SK-N-SH (cell line): ENCODE data around the gene CCDC54. TPM values are rescaled to one million over a fixed set of nuclear protein-coding genes. Genes with fewer than 3 reads are reported as not detected.

ENCODE experiments used
- CTCF ChIA-PET: fragments of 300-600, 350-600 bp; formaldehyde crosslinking; extraction: SDS; loops from one replicate; lab custom pipeline; 2021; lab: Yijun Ruan, JAX
- POLR2A ChIA-PET: fragments of 350-600 bp; sonication (Branson Sonifier 250); formaldehyde crosslinking; extraction: SDS; loops from one replicate; lab custom pipeline; 2020; ENCODE audit warnings: antibody characterized with exemption, inconsistent platforms; lab: Yijun Ruan, JAX
- DNase-seq: peaks from one replicate; pipeline ENCODE4 v3.0.0; 2012
- H2AFZ ChIP-seq: fragments of 200-600 bp; sonication (generic); 2 replicates; pipeline ENCODE4 v1.8.1; 2016; ENCODE audit warnings: antibody characterized with exemption, mild to moderate bottlenecking, low read depth
- H3F3A ChIP-seq: fragments of 200-600 bp; sonication (generic); replicated peaks from 2 replicates; pipeline ENCODE3; 2016; ENCODE audit warnings: antibody characterized with exemption, mild to moderate bottlenecking; ENCODE audit not compliant: insufficient read depth
- H3K27ac ChIP-seq, 2 experiments: fragments of 200-500 bp in 1 of 2; fragments of 200-600 bp in 1 of 2; sonication (Bioruptor generic) in 1 of 2; sonication (generic), shearing (Covaris generic) in 1 of 2; 2 replicates each; pipeline versions ENCODE4 v1.5.1 to v1.6.1; 2014 to 2016; ENCODE audit warnings: low read depth in 2 of 2, inconsistent platforms in 1 of 2, low read length in 1 of 2, mild to moderate bottlenecking in 1 of 2, mixed read lengths in 1 of 2
- H3K27me3 ChIP-seq: fragments of 200-600 bp; sonication (generic), shearing (Covaris generic); 2 replicates; pipeline ENCODE4 v1.6.1; 2016; ENCODE audit warnings: mixed run types; ENCODE audit not compliant: insufficient read depth
- H3K36me3 ChIP-seq, 2 experiments: fragments of 200-500 bp in 1 of 2; fragments of 200-600 bp in 1 of 2; sonication (Bioruptor generic) in 1 of 2; sonication (generic) in 1 of 2; replicated peaks in 1 of 2; 2 replicates each; pipeline versions ENCODE3 to v1.5.1; 2014 to 2016; ENCODE audit warnings: low read length in 1 of 2, mild to moderate bottlenecking in 1 of 2; ENCODE audit not compliant: insufficient read depth in 2 of 2, control insufficient read depth in 1 of 2
- H3K4me1 ChIP-seq, 2 experiments: fragments of 200-500 bp in 1 of 2; fragments of 200-600 bp in 1 of 2; sonication (Bioruptor generic) in 1 of 2; sonication (generic), shearing (Covaris generic) in 1 of 2; 2 replicates each; pipeline versions ENCODE4 v1.5.1 to v1.6.1; 2014 to 2016; ENCODE audit warnings: low read depth in 1 of 2, low read length in 1 of 2, mixed run types in 1 of 2; ENCODE audit not compliant: insufficient read depth in 2 of 2, control insufficient read depth in 1 of 2
- H3K4me2 ChIP-seq: fragments of 200-600 bp; sonication (generic), shearing (Covaris generic); 2 replicates; pipeline ENCODE4 v1.6.1; 2017; ENCODE audit warnings: mixed run types
- H3K4me3 ChIP-seq, 2 experiments: fragments of 200-500 bp in 1 of 2; fragments of 200-600 bp in 1 of 2; sonication (Bioruptor generic) in 1 of 2; sonication (generic), shearing (Covaris generic) in 1 of 2; 2 replicates each; pipeline versions ENCODE4 v1.5.1 to v1.8.1; 2014 to 2016; ENCODE audit warnings: low read depth in 2 of 2, inconsistent platforms in 1 of 2, low read length in 1 of 2, mild to moderate bottlenecking in 1 of 2, mixed read lengths in 1 of 2, moderate library complexity in 1 of 2
- H3K79me2 ChIP-seq: fragments of 200-600 bp; sonication (generic); 2 replicates; pipeline ENCODE4 v1.8.1; 2017; ENCODE audit warnings: mild to moderate bottlenecking; ENCODE audit not compliant: insufficient read depth
- H3K9ac ChIP-seq: fragments of 200-600 bp; sonication (generic); 2 replicates; pipeline ENCODE4 v1.6.1; 2017; ENCODE audit warnings: mixed run types
- H3K9me2 ChIP-seq: fragments of 200-600 bp; sonication (generic); 2 replicates; pipeline ENCODE4 v1.6.1; 2017; ENCODE audit warnings: mixed run types
- H3K9me3 ChIP-seq: fragments of 200-600 bp; sonication (generic); 2 replicates; pipeline ENCODE4 v1.6.1; 2017; ENCODE audit warnings: mixed run types, mild to moderate bottlenecking, moderate library complexity
- H4K20me1 ChIP-seq: fragments of 200-600 bp; sonication (generic); 2 replicates; pipeline ENCODE4 v1.6.1; 2017; ENCODE audit warnings: mild to moderate bottlenecking, mixed run types; ENCODE audit not compliant: insufficient read depth
- CHD2 ChIP-seq: fragments of 150-350 bp; IDR thresholded peaks from 2 replicates; pipeline ENCODE4 v1.6.1; 2018; ENCODE audit warnings: low read length; ENCODE audit not compliant: partially characterized antibody
- CTCF ChIP-seq: fragments of 200-600 bp; sonication (generic); IDR thresholded peaks from 2 replicates; pipeline ENCODE4 v1.6.1; 2017; ENCODE audit warnings: antibody characterized with exemption, mild to moderate bottlenecking, moderate library complexity
- EZH2phosphoT487 ChIP-seq: fragments of 200-600 bp; sonication (generic); IDR thresholded peaks from 2 replicates; pipeline ENCODE4 v1.6.1; 2017; ENCODE audit warnings: low read depth, mixed run types, mild to moderate bottlenecking, antibody characterized with exemption, moderate library complexity, borderline replicate concordance
- FOSL2 ChIP-seq: IDR thresholded peaks from 2 replicates; pipeline ENCODE4 v1.4.0; 2012; ENCODE audit warnings: low read depth, mild to moderate bottlenecking, moderate library complexity, borderline replicate concordance
- FOXJ3 ChIP-seq: sonication (generic); formaldehyde crosslinking; IDR thresholded peaks from 2 replicates; pipeline ENCODE4 v1.5.1; 2020; ENCODE audit warnings: mild to moderate bottlenecking, missing genetic modification reagents
- GABPA ChIP-seq: IDR thresholded peaks from 2 replicates; pipeline ENCODE4 v1.4.0; 2012; ENCODE audit warnings: low read depth, mild to moderate bottlenecking
- JUND ChIP-seq: IDR thresholded peaks from 2 replicates; pipeline ENCODE4 v1.4.0; 2012
- MXI1 ChIP-seq: IDR thresholded peaks from 2 replicates; pipeline ENCODE4 v1.6.1; 2012; ENCODE audit warnings: mild to moderate bottlenecking, low read depth, low read length, improper control_type of control experiment
- NFIC ChIP-seq: IDR thresholded peaks from 2 replicates; pipeline ENCODE4 v1.4.0; 2012; ENCODE audit warnings: borderline replicate concordance
- NRF1 ChIP-seq: IDR thresholded peaks from 2 replicates; pipeline ENCODE4 v1.6.1; 2012; ENCODE audit warnings: low read depth, mild to moderate bottlenecking, low read length
- PBX3 ChIP-seq: IDR thresholded peaks from 2 replicates; pipeline ENCODE4; 2012
- RAD21 ChIP-seq: IDR thresholded peaks from 2 replicates; pipeline ENCODE4 v1.6.1; 2012; ENCODE audit warnings: mild to moderate bottlenecking, low read length
- RCOR1 ChIP-seq: fragments of 150-350 bp; IDR thresholded peaks from 2 replicates; pipeline ENCODE4 v1.6.1; 2017; ENCODE audit warnings: antibody characterized with exemption, low read length
- REST ChIP-seq: IDR thresholded peaks from 2 replicates; pipeline ENCODE4 v1.6.1; 2012; ENCODE audit warnings: mild to moderate bottlenecking, low read depth, low read length, moderate library complexity
- RXRA ChIP-seq: IDR thresholded peaks from 2 replicates; pipeline ENCODE4 v1.4.0; 2012; ENCODE audit warnings: low read depth, mild to moderate bottlenecking, borderline replicate concordance
- SIN3A ChIP-seq: IDR thresholded peaks from 2 replicates; pipeline ENCODE4 v1.6.1; 2012; ENCODE audit warnings: low read depth, mild to moderate bottlenecking, low read length, moderate library complexity, borderline replicate concordance
- TAF1 ChIP-seq: IDR thresholded peaks from 2 replicates; pipeline ENCODE4 v1.6.1; 2012; ENCODE audit warnings: low read depth, mild to moderate bottlenecking, low read length, moderate library complexity, borderline replicate concordance
- TCF12 ChIP-seq: IDR thresholded peaks from 2 replicates; pipeline ENCODE4 v1.4.0; 2012
- USF2 ChIP-seq: fragments of 150-350 bp; IDR thresholded peaks from 2 replicates; pipeline ENCODE4 v1.6.1; 2017; ENCODE audit warnings: antibody characterized with exemption, low read length, low read depth, borderline replicate concordance
- YY1 ChIP-seq: IDR thresholded peaks from 2 replicates; pipeline ENCODE4 v1.4.0; 2012; ENCODE audit warnings: low read depth, mild to moderate bottlenecking
- WGBS: methylation state at CpG from one replicate; pipeline ENCODE4 v1.1.6; 2017; ENCODE audit warnings: low lambda C conversion rate; 5-methylcytosine and 5-hydroxymethylcytosine counted together
- polyA plus RNA-seq, 3 experiments: library from polyadenylated mRNA; depleted of rRNA; stranded (reverse); fragments of >200 nt; gene quantifications; 2 replicates each; pipeline ENCODE4 v1.2.3, GENCODE V29; 2012

Gene CCDC54
- polyA plus RNA-seq, 1 of the 3 experiments (the other 2 are of a cell fraction) = not detected

- 65% methylated on average over 1 of the region's 1 CpG for WGBS
- Histone ChIP-seq H3F3A (peaks cover 3% of the 10 kb centered on the region), H3K27me3 (no peaks in the 10 kb centered on the region), H3K4me2 (no peak overlapping the region), H3K27ac (no peak overlapping the region), H4K20me1 (no peaks in the 10 kb centered on the region), H2AFZ (no peak overlapping the region), H3K4me1 (peaks cover 0 to 4% of the 10 kb centered on the region in 2 experiments; a peak in 2 of 4 replicates), H3K9me2 (no peaks in the 10 kb centered on the region), H3K79me2 (no peaks in the 10 kb centered on the region), H3K9me3 (peaks cover 6% of the 10 kb centered on the region; the same call in 1 of the 2 replicates), H3K9ac (no peak overlapping the region), H3K36me3 (no peaks in the 10 kb centered on the region), H3K4me3 (no peak overlapping the region)
- CTCF ChIA-PET = interaction anchor here (1.2 to 3.3 kb wide), 4 partner anchors 10 to 174 kb away, joined by 3 to 25 read pairs (median 10); no protein-coding TSS in a partner anchor
- TF ChIP-seq RXRA (no peak), NRF1 (no peak), YY1 (no peak), GABPA (no peak), JUND (no peak), FOSL2 (no peak), TCF12 (no peak), USF2 (no peak), RAD21 (no peak), CHD2 (no peak), TAF1 (no peak), PBX3 (no peak), FOXJ3 (CRISPR knock-in tag) (no peak), MXI1 (no peak)
- POLR2A ChIA-PET = no interaction called here
- DNase-seq = no peak
These were observed 33.4 kb downstream of the CCDC54 start for GRCh38 chr3:107410606-107411005.

- ChIA-PET POLR2A (no interaction called here), CTCF (interaction anchor here (1.2 to 3.1 kb wide), 2 partner anchors 10 to 19 kb away, joined by 3 to 25 read pairs; no protein-coding TSS in a partner anchor)
- no peak overlapping the region for H3K9ac ChIP-seq
These were observed 33.8 kb downstream of the CCDC54 start for GRCh38 chr3:107411056-107411455.

More at GRCh38 chr3:107411056-107411455, 33.8 kb downstream of the CCDC54 start:
- Histone ChIP-seq H3K4me3 (no peak overlapping the region), H3K4me1 (peaks cover 0 to 4% of the 10 kb centered on the region in 2 experiments; a peak in 2 of 4 replicates), H4K20me1 (no peaks in the 10 kb centered on the region), H3F3A (no peaks in the 10 kb centered on the region), H3K9me3 (peaks cover 6% of the 10 kb centered on the region; the same call in 1 of the 2 replicates), H3K27ac (no peak overlapping the region; a peak in 1 of 4 replicates), H2AFZ (no peak overlapping the region), H3K27me3 (no peaks in the 10 kb centered on the region), H3K9me2 (no peaks in the 10 kb centered on the region), H3K79me2 (no peaks in the 10 kb centered on the region), H3K4me2 (no peak overlapping the region), H3K36me3 (no peaks in the 10 kb centered on the region)
- TF ChIP-seq EZH2phosphoT487 = no peak
- TF ChIP-seq FOSL2 = no peak
- TF ChIP-seq CTCF = no peak
- TF ChIP-seq REST = no peak
- no peak for TF ChIP-seq NFIC
- TF ChIP-seq MXI1 = no peak
- TF ChIP-seq SIN3A = no peak
- no peak for TF ChIP-seq RCOR1
- DNase-seq = no peak
